Pulmonary artery endothelial cell (primary cell): ENCODE measurements around the gene LIMA1. TPM values are rescaled to one million over a fixed set of nuclear protein-coding genes. Genes with fewer than 3 reads are reported as not detected.
"Not testable (repeated sequence)": the region's sequence is repeated elsewhere in the genome, so short reads cannot be mapped to it uniquely, and the experiment has no call there.

Experiments
- DNase-seq: peaks from one replicate; pipeline ENCODE4 v3.0.0-alpha.2; 2011; ENCODE audit warnings: low read depth, low spot score
- total RNA-seq: library from RNA; depleted of rRNA; stranded (reverse); fragments of >200 nt; gene quantifications from 2 replicates; pipeline ENCODE4 v1.2.3, GENCODE V29; 2014

LIMA1 gene
- total RNA-seq, 1 donor from 2014 or later, result 82.8 TPM

DNA sequence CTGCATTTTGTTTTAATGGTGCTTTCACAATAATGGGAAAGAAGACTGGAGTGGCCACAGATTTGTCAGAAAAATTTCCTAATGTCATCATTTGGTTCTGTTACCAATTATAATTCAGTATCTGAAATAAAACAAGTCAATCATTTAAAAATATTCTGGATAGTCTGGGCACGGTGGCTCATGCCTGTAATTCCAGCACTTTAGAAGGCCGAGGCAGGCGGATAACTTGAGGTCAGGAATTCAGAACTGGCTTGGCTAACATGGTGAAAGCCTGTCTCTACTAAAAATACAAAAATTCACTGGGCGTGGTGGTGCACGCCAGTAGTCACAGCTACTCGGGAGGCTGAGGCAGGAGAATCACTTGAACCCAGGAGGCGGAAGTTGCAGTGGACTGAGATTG lies 4.0 kb upstream of the LIMA1 start:
- DNase-seq, result no peak

DNA sequence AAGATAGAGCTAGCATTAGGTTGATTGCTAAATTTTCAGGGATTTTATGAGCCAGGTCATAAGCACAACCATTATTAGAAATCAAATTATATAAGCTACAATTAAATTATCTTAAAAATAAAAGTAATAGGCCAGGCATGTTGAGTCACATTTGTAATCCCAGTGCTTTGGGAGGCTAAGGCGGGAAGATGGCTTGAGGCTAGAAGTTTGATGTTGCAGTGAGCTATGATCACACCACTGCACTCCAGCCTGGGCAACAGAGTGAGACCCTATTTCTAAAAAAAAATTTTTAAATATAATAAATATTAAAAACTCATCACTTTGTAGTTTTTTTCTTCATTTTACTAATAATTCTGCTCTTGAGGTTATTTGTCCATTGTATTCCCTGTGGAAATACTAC lies 1.9 kb upstream of the LIMA1 start:
- DNase-seq, result no peak

DNA sequence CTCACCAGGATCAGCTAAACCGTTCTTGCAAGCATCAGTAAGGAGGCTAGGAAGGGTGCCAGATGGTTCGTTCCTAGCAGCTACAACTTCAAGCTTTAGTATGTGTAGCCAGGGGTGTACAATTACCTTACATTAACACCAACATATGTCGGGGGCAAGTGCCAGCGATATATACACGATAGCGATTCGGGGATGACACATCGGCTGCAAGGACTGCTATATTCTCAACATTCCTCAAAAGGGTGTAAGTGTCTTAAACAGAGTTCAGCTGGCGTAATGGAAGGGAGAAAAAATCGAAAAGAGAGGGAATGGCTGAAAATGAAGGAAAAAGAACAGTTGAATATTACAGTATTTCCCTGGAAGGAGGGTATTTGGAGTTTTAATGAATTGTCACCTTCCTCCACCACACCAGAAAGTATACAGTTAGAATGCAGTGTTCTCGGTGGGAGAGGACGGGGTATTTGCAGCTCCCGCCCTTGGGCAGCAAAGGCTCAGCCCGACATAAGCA lies 545 bp downstream of the LIMA1 start:
- DNase-seq, result no peak

DNA sequence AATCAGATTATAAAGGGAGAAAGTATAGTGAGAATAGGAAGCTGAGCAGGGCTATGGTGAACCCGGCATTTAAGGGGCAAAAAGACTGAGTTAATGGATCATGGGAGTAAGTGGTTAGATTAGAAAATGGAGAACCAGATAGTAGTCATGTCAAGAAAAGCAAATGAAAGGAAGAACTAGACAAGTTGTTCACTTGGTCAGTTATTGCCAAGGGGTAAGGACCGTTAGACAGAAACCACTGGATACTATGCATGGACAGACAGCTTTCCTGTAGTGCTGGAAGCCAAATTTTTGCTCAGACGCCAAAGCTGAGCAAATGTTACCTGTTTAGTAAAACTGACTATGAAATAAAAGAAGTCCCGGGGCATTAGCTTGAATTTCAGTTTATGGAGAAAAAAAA lies 3.8 kb downstream of the LIMA1 start:
- no peak for DNase-seq

- no peak for DNase-seq
Measured at GRCh38 chr12:50276912-50277671, 6.2 kb downstream of the LIMA1 start.

DNA sequence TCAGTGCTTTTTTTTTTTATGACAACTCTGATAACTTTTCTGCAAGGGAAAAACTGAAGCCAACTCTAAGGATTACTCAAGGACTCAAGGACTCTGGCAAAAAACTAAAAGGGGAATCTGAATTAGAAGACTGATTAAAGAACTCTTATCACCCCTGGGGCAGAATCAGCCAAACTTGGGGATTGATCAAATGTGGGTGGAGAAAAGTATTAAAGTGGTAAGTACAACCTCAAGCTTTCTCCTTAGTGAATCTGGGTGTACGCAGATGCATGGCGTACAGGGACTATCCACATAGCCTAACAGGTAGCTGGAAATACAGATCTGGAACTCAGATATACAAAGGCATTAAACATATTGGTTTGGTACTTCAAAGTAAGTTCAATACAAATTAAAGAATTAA lies 7.3 kb downstream of the LIMA1 start:
- no peak for DNase-seq

GRCh38 chr12:50275556-50275955 lies 7.8 kb downstream of the LIMA1 start:
- peak; percentile 40 for DNase-seq

DNA sequence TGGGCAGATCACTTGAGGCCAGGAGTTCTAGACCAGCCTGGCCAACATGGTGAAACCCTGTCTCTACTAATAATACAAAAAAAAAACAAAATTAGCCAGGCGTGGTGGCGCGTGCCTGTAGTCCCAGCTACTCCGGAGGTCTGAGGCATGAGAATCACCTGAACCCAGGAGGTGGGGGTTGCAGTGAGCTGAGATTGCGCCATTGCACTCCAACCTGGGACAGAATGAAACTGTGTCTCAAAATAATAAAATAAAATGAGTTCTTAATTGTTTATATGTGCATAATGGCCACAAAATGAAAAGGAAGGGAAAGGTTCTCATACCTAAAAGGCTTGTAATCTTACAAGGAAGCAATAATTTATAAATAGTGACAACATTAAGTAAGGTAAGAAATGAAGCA lies 8.2 kb downstream of the LIMA1 start:
- DNase-seq, result not testable (repeated sequence)

GRCh38 chr12:50271724-50272247 lies 11.5 kb downstream of the LIMA1 start:
- DNase-seq, result no peak

GRCh38 chr12:50268482-50268881 lies 14.8 kb downstream of the LIMA1 start:
- no peak for DNase-seq

DNA sequence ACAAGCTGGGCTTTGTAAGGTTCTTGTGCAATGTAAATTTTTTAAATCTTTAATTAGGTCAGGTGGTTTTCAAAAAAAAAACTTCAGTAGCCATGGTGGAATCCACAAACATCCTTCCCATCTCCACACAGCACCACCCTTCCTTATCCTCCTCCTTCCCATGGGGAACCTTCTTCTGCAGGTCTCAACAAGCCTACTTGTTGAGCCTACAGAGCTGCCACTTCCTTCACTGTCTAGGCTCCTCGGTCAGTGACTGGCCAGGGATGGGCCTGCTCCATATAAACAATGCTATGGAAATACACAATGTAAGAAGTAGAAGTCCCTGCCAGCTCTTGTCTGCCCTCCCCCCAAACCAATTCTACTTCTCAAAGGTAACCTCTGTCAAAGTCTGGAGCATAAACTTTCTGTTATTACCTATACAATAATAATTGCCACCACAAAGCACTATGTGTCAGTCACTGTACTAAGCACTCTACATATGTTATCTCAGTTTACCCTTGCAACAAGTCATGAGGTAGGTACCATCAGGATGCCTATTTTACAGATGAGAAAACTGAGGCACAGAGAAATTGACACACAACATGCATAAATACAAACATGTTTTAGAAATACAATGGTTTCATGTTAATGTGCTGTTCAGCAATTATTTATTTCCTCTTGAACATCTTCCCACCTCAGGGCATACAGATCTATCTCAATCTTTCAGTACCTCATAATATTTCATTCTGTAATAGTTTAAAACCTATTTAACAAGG lies 17.4 kb downstream of the LIMA1 start:
- no peak for DNase-seq

DNA sequence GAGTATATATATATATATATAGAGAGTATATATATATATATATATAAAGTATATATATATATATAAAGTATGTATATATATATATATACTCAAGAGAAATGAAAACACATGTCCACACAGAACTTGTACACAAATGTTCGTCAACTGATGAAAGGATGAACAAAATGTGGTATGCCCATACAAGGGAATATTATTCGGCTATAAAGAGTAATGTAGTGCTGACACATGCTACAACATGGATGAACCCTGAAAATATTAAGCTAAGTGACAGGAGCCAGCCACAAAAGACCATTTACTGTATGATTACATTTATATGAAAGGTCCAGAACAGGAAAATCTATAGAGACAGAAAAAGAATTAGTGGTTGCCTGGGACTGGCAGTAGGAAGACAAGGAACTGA lies 19.5 kb downstream of the LIMA1 start:
- DNase-seq, result no peak

DNA sequence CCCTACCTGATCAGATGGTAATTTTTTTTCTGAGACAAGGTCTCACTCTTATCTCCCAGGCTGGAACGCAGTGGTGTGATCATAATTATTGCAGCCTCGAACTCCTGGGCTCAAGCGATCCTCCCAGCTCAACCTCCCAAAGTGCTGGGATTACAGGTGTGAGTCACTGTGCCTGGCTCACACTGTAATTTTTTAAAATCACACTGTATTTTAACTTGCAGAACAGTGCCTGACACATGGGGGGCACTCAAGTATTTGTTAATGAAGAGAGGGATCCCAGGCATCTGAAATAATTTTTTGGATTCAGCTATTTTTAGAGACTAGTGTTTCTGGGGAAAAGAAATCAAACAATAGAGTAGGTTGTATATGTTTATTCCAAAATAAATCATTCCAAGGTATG lies 21.7 kb downstream of the LIMA1 start:
- DNase-seq, result no peak

- no peak for DNase-seq
Measured at GRCh38 chr12:50258167-50258551, 25.2 kb downstream of the LIMA1 start.

- peak; percentile 33 for DNase-seq
Measured at GRCh38 chr12:50257236-50258166, 25.8 kb downstream of the LIMA1 start.

DNA sequence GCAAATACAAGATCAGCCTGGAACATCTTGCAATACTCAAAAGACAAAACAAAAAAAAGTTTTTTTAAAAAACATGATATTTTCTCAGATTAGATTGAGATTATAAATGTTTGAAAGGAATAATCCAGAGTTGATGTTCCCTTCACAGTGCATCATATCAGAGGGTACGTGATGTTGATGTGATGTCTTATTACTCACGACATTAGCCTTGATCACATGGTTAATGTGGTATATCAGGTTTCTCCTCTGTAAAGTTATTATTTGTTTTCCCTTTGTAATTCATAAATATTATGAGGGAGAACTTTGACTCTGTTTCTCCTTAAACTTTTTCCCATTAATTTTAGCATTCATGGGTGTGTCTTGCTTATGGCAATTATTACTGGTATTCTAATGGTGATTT lies 26.6 kb downstream of the LIMA1 start:
- no peak for DNase-seq

DNA sequence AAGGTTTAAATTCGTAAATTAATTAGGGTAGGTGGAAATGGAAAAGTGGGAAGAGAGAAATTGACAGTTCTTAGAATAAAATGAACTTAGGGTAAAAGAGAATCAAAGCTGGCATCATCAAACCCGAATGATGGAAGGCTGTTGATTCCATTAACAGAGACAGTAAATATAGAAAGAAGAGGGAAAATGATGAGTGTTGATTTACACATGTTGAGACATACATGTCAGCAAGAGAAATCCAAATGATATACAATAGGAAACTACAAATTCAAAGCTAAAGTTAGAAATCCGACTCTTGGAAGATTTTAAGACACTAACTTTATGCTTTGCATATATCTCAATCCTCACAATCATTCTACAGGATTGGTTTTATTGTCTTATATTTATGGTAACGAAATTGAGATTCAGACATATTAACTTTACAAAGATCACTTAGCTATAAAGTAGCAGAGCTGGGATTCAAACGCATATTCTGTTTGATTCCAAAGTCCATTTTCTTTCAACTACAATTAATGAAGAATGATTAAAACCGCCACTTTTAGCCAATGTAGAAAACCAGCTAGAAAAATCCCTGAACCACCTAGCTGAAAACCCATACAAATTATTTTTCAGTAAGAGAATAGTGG lies 30.2 kb downstream of the LIMA1 start:
- no peak for DNase-seq

DNA sequence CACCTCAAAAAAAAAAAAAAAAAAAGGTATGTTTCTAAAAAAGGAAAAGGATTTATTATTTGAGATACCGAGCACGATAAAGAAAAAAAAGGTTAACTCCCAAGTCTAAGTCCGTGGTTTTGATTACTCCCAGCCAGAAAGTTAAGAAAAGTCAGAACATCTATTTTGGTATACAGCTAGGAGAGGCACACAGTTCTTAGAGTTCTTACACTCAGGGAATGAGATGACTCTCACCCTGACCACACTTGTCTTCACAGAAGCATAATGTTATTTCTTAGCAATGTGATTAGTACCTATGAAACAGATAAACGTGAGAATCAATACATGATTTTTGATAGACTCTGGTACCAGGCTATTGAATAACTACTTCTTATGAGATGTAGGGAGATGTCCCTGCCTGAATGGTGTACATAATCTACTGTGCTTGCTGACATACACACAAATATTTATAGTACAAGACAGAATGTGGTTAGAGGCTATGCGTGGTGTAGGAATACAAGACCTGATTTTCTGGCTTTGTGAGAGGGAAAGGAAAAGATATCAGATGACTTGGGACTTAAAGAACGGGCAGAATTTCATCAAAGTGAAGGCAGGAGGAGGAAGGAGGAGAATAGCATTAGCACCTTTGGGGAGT lies 31.6 kb downstream of the LIMA1 start:
- DNase-seq, result no peak

- no peak for DNase-seq
Measured at GRCh38 chr12:50249464-50250182, 33.7 kb downstream of the LIMA1 start.

DNA sequence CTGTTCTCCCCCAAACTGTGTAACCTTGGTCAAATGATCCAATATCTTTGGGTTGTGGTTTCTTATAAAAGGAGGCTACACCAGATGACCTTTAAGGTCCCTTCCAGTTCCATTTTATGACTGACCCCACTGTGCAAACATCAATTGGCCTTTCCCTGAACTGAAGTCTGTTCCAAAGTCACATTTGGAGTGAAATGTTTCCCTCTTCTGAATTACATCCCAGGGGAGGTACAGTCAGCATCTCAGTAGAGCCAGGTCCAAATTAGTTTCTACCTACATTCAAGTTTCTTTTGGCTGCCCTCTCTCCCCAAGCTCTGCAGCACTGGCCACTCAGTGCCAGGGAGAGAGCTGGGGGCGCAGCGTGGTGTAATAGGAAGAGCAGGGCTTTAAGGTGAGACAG lies 34.4 kb downstream of the LIMA1 start:
- no peak for DNase-seq
